H1 (cell line): ENCODE measurements around the gene PSMF1. TPM values are rescaled to one million over a fixed set of nuclear protein-coding genes. Genes with fewer than 3 reads are reported as not detected.

Source experiments
- CTCF ChIA-PET: fragments of 300-600 bp; sonication (Branson Sonifier 250); formaldehyde crosslinking; loops from one replicate; lab custom pipeline; 2021; ENCODE audit not compliant: partially characterized antibody; lab: Charles Lee
- POLR2A ChIA-PET: fragments of 300-600 bp; sonication (Branson Sonifier 250); formaldehyde crosslinking; loops from one replicate; lab custom pipeline; 2021; ENCODE audit warnings: inconsistent platforms; ENCODE audit not compliant: partially characterized antibody; lab: Charles Lee
- DNase-seq, 2 experiments: peaks; one replicate each; pipeline versions ENCODE4 v3.0.0 to v3.0.0-alpha.2; 2010 to 2022; ENCODE audit warnings: low spot score in 2 of 2, low read depth in 1 of 2, mixed read lengths in 1 of 2
- FAIRE-seq: peaks from 2 replicates; lab custom pipeline; 2011; peaks lifted over from hg19 to GRCh38; lab: Jason Lieb, UNC
- H2AFZ ChIP-seq: 2 replicates; pipeline ENCODE4 v1.8.1; 2012; ENCODE audit warnings: low read length, inconsistent platforms
- H2AK5ac ChIP-seq: 2 replicates; pipeline ENCODE4 v1.6.1; 2013; ENCODE audit warnings: low read depth, low read length
- H2BK120ac ChIP-seq: replicated peaks from 2 replicates; pipeline ENCODE3; 2013; ENCODE audit warnings: low read depth, low read length, inconsistent platforms
- H2BK12ac ChIP-seq: 2 replicates; pipeline ENCODE4 v1.6.1; 2013; ENCODE audit warnings: low read depth, low read length
- H2BK15ac ChIP-seq: 2 replicates; pipeline ENCODE4 v1.6.1; 2013; ENCODE audit warnings: low read length
- H2BK20ac ChIP-seq: 2 replicates; pipeline ENCODE4 v1.6.1; 2013; ENCODE audit warnings: low read length
- H2BK5ac ChIP-seq: 2 replicates; pipeline ENCODE4 v1.6.1; 2013; ENCODE audit warnings: low read depth, low read length
- H3K14ac ChIP-seq: 2 replicates; pipeline ENCODE4 v1.6.1; 2013; ENCODE audit warnings: inconsistent platforms; ENCODE audit not compliant: insufficient read length
- H3K18ac ChIP-seq: 2 replicates; pipeline ENCODE4 v1.6.1; 2013; ENCODE audit warnings: low read length; ENCODE audit errors: extremely low read depth
- H3K23ac ChIP-seq: 2 replicates; pipeline ENCODE4 v1.6.1; 2013; ENCODE audit warnings: inconsistent platforms; ENCODE audit not compliant: insufficient read length
- H3K23me2 ChIP-seq: 2 replicates; pipeline ENCODE4 v1.6.1; 2013; ENCODE audit warnings: low read depth, low read length
- H3K27ac ChIP-seq: 2 replicates; pipeline ENCODE4 v1.6.1; 2011; ENCODE audit warnings: low read depth, low read length, inconsistent platforms
- H3K27me3 ChIP-seq, 4 experiments: replicated peaks in 1 of 4; 1 replicate in 1 of 4; 2 replicates in 3 of 4; pipeline versions ENCODE4 v1.6.1 to v1.8.1; 2011 to 2013; ENCODE audit warnings: low read length in 3 of 4, mild to moderate bottlenecking in 3 of 4, inconsistent platforms in 2 of 4, mixed read lengths in 2 of 4, moderate library complexity in 1 of 4; ENCODE audit not compliant: control insufficient read depth in 3 of 4, insufficient read depth in 3 of 4; ENCODE audit errors: extremely low read depth in 1 of 4
- H3K36me3 ChIP-seq, 4 experiments: 2 replicates each; pipeline versions ENCODE4 v1.6.1 to v1.8.1; 2011 to 2013; ENCODE audit warnings: mild to moderate bottlenecking in 4 of 4, low read length in 3 of 4, moderate library complexity in 2 of 4, control low read depth in 1 of 4, inconsistent platforms in 1 of 4; ENCODE audit not compliant: insufficient read depth in 4 of 4, control insufficient read depth in 2 of 4
- H3K4ac ChIP-seq: replicated peaks from 2 replicates; pipeline ENCODE3; 2013; ENCODE audit warnings: low read length, low read depth, mixed read lengths, inconsistent platforms; ENCODE audit not compliant: insufficient read length
- H3K4me1 ChIP-seq, 4 experiments: replicated peaks in 1 of 4; 1 replicate in 1 of 4; 2 replicates in 3 of 4; pipeline versions ENCODE4 v1.6.1 to v1.8.1; 2011 to 2013; ENCODE audit warnings: low read length in 3 of 4, inconsistent platforms in 2 of 4, mixed read lengths in 1 of 4; ENCODE audit not compliant: insufficient read depth in 4 of 4, control insufficient read depth in 3 of 4
- H3K4me2 ChIP-seq, 2 experiments: 2 replicates each; pipeline versions ENCODE4 v1.6.1 to v1.8.1; 2011 to 2013; ENCODE audit warnings: low read depth in 2 of 2, low read length in 2 of 2, control low read depth in 1 of 2, inconsistent platforms in 1 of 2, mild to moderate bottlenecking in 1 of 2; ENCODE audit not compliant: insufficient read depth in 1 of 2
- H3K4me3 ChIP-seq, 4 experiments: fragments of 200-600, 300-600 bp in 1 of 4; sonication (generic), shearing (Covaris generic), sonication (Bioruptor Twin) in 1 of 4; 2 replicates each; pipeline versions ENCODE4 v1.5.1 to v1.8.1; 2011 to 2016; ENCODE audit warnings: low read length in 4 of 4, low read depth in 3 of 4, control low read depth in 2 of 4, inconsistent platforms in 2 of 4, mild to moderate bottlenecking in 2 of 4, mixed read lengths in 1 of 4, moderate library complexity in 1 of 4; ENCODE audit not compliant: insufficient read depth in 2 of 4; ENCODE audit errors: extremely low read depth in 1 of 4
- H3K56ac ChIP-seq: replicated peaks from 2 replicates; pipeline ENCODE3; 2013; ENCODE audit warnings: low read depth, mild to moderate bottlenecking, mixed read lengths, low read length, inconsistent platforms; ENCODE audit not compliant: insufficient read length
- H3K79me1 ChIP-seq: 2 replicates; pipeline ENCODE4 v1.6.1; 2013; ENCODE audit warnings: low read depth, low read length, control low read depth
- H3K79me2 ChIP-seq, 2 experiments: 2 replicates each; pipeline versions ENCODE4 v1.6.1 to v1.8.1; 2012 to 2013; ENCODE audit warnings: low read length in 2 of 2, mild to moderate bottlenecking in 2 of 2, inconsistent platforms in 1 of 2; ENCODE audit not compliant: insufficient read depth in 2 of 2, control insufficient read depth in 1 of 2
- H3K9ac ChIP-seq, 4 experiments: replicated peaks in 1 of 4; 1 replicate in 1 of 4; 2 replicates in 3 of 4; pipeline versions ENCODE4 v1.6.1 to v1.8.1; 2011 to 2013; ENCODE audit warnings: low read depth in 3 of 4, low read length in 3 of 4, control low read depth in 2 of 4, mild to moderate bottlenecking in 2 of 4, moderate library complexity in 2 of 4, inconsistent platforms in 1 of 4; ENCODE audit errors: extremely low read depth in 1 of 4
- H3K9me3 ChIP-seq, 2 experiments: 2 replicates each; pipeline versions ENCODE4 v1.6.1 to v1.8.1; 2012 to 2013; ENCODE audit warnings: mild to moderate bottlenecking in 2 of 2, moderate library complexity in 2 of 2, control low read depth in 1 of 2, inconsistent platforms in 1 of 2, low read depth in 1 of 2, low read length in 1 of 2, mixed read lengths in 1 of 2; ENCODE audit not compliant: insufficient read depth in 2 of 2
- H4K20me1 ChIP-seq, 2 experiments: replicated peaks in 1 of 2; 2 replicates each; pipeline versions ENCODE3 to v1.8.1; 2011 to 2013; ENCODE audit warnings: inconsistent platforms in 2 of 2, low read length in 2 of 2, mild to moderate bottlenecking in 1 of 2; ENCODE audit not compliant: insufficient read depth in 2 of 2, control insufficient read depth in 1 of 2
- H4K5ac ChIP-seq: 2 replicates; pipeline ENCODE4 v1.6.1; 2013; ENCODE audit warnings: low read length, low read depth, mixed read lengths, inconsistent platforms; ENCODE audit not compliant: insufficient read length
- H4K8ac ChIP-seq: 2 replicates; pipeline ENCODE4 v1.8.0; 2013; ENCODE audit warnings: mild to moderate bottlenecking, moderate library complexity, low read length, inconsistent platforms; ENCODE audit not compliant: insufficient read depth; ENCODE audit errors: extremely low read depth
- H4K91ac ChIP-seq: replicated peaks from 2 replicates; pipeline ENCODE3; 2013; ENCODE audit warnings: low read length, mixed read lengths, inconsistent platforms; ENCODE audit not compliant: insufficient read length
- ASH2L ChIP-seq: fragments of 200-600, 300-600 bp; sonication (generic); IDR thresholded peaks from one replicate; pipeline ENCODE4 v1.7.1; 2017; ENCODE audit warnings: low read length
- BACH1 ChIP-seq: IDR thresholded peaks from 2 replicates; pipeline ENCODE4 v1.6.1; 2012; ENCODE audit warnings: low read length, improper control_type of control experiment
- HDAC2 ChIP-seq, 2 experiments: fragments of 300-600 bp in 1 of 2; sonication (generic) in 1 of 2; IDR thresholded peaks; 2 replicates each; pipeline ENCODE4 v1.6.1; 2011 to 2012; ENCODE audit warnings: low read depth in 2 of 2, low read length in 2 of 2, mild to moderate bottlenecking in 2 of 2, moderate library complexity in 2 of 2, borderline replicate concordance in 1 of 2, inconsistent platforms in 1 of 2
- JUN ChIP-seq: IDR thresholded peaks from 2 replicates; pipeline ENCODE4 v1.6.1; 2011; ENCODE audit warnings: low read depth, mild to moderate bottlenecking, improper control_type of control experiment, low read length
- MAFK ChIP-seq: IDR thresholded peaks from 2 replicates; pipeline ENCODE4 v1.6.1; 2012; ENCODE audit warnings: low read depth, mild to moderate bottlenecking, improper control_type of control experiment, low read length
- NANOG ChIP-seq: IDR thresholded peaks from 2 replicates; pipeline ENCODE4 v1.6.1; 2011; ENCODE audit warnings: low read length, low read depth, mild to moderate bottlenecking, inconsistent platforms; ENCODE audit not compliant: insufficient read depth, poor library complexity, severe bottlenecking
- NRF1 ChIP-seq: IDR thresholded peaks from 2 replicates; pipeline ENCODE4 v1.6.1; 2011; ENCODE audit warnings: mild to moderate bottlenecking, low read depth, low read length, improper control_type of control experiment
- RFX5 ChIP-seq: IDR thresholded peaks from 2 replicates; pipeline ENCODE4 v1.6.1; 2011; ENCODE audit warnings: low read depth, low read length, improper control_type of control experiment, borderline replicate concordance
- SRF ChIP-seq: IDR thresholded peaks from 2 replicates; pipeline ENCODE4 v1.6.1; 2011; ENCODE audit warnings: mild to moderate bottlenecking, low read depth, low read length, moderate library complexity
- TAF1 ChIP-seq: IDR thresholded peaks from 2 replicates; pipeline ENCODE4 v1.6.1; 2011; ENCODE audit warnings: mild to moderate bottlenecking, low read depth, low read length
- ZNF274 ChIP-seq: IDR thresholded peaks from 2 replicates; pipeline ENCODE4 v1.7.0; 2012; ENCODE audit warnings: low read length, borderline replicate concordance; ENCODE audit errors: extremely low read depth
- WGBS, 2 experiments: shearing (Covaris generic) in 1 of 2; methylation state at CpG; one replicate each; pipeline versions ENCODE4 v1.1.6 to v1.1.7; 2013 to 2015; ENCODE audit warnings: low lambda C conversion rate in 2 of 2, mixed read lengths in 2 of 2, inconsistent platforms in 1 of 2, low coverage in 1 of 2, missing lambda C conversion rate in 1 of 2; ENCODE audit not compliant: insufficient replicate concordance in 2 of 2, insufficient coverage in 1 of 2, insufficient read length in 1 of 2; ENCODE audit errors: extremely low coverage in 1 of 2, missing lambda C conversion rate in 1 of 2; 5-methylcytosine and 5-hydroxymethylcytosine counted together
- polyA plus RNA-seq, 7 experiments: library from polyadenylated mRNA; depleted of rRNA in 3 of 7; stranded (reverse) in 5 of 7; unstranded in 2 of 7; fragments of >200 nt in 5 of 7; fragments of 200-250 nt in 2 of 7; gene quantifications; 1 replicate in 5 of 7; 2 replicates in 1 of 7; 4 replicates in 1 of 7; pipeline versions ENCODE4 v1.2.1 to v1.2.3, GENCODE V29; 2011 to 2013; ENCODE audit warnings: missing spikeins in 2 of 7, mixed read lengths in 2 of 7
- total RNA-seq: library from RNA; stranded (reverse); fragmentation: NEBNext Ultra II Directional; extraction: Animal tissue kit (Norgen Biotek cat#: 25700); gene quantifications from 2 replicates; pipeline ENCODE4 v1.2.1, GENCODE V29; 2021
- TF ChIP-seq, protein P1 (sequence below): IDR thresholded peaks from 2 replicates; pipeline ENCODE4 v1.6.1; 2012; ENCODE audit warnings: low read length, inconsistent platforms

The PSMF1 gene
- total and polyA plus RNA-seq, 2 of the 8 experiments (the other 6 are each of a cell fraction or from before 2014, with no cell fraction given): 106 to 159 TPM

DNA sequence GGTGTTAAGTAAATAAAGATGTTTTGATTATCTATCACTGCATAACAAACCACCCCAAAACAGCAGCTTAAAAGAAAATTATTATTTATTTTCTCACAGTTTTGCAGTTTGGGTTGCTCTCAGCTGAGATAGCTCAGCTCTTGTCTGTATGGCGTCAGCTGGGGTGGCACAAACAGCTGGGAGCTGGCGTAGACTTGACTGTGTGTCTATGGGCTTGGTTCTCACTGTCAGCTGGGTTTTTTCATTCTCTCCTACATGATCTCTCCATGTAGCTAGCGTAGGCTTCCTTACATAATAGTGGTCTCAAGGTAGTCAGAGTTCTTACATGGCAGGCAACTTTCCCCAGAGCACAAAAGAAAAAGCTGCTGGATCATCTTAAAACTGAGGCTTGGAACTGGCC is 72.9 kb downstream of the PSMF1 start:
- no peak overlapping the region for H2BK20ac ChIP-seq
- H3K9ac ChIP-seq: no peak overlapping the region
- DNase-seq (no peak), FAIRE-seq (no peak)
- ChIA-PET POLR2A (interaction anchor here (2.4 kb wide), 1 partner anchor 10 kb away, joined by 9 read pairs; no protein-coding TSS in a partner anchor), CTCF (interaction anchor here (0.6 to 3.7 kb wide), 5 partner anchors 15 to 1913 kb away, joined by 3 to 16 read pairs (median 3); no protein-coding TSS in a partner anchor)
- no peak overlapping the region for H3K27ac ChIP-seq
- no peak overlapping the region for H3K4me2 ChIP-seq
- no peak overlapping the region for H3K23ac ChIP-seq
- H3K36me3 ChIP-seq: no peaks in the 10 kb centered on the region; a peak in 1 of 8 replicates
- H3K4me1 ChIP-seq: peaks cover 0 to 7% (median 4%) of the 10 kb centered on the region in 4 experiments; a peak in 5 of 7 replicates
- 76% methylated on average over 3 of the region's 3 CpGs; no CpG with 5 or more reads in 1 of the 2 experiments for WGBS, 2 experiments
- no peak overlapping the region for H2BK120ac ChIP-seq
- H3K79me1 ChIP-seq: peaks cover 2% of the 10 kb centered on the region; the same call in 1 of the 2 replicates
- no peak overlapping the region for H2AFZ ChIP-seq
- no peak overlapping the region for H4K91ac ChIP-seq
- no peak overlapping the region for H3K14ac ChIP-seq
- no peak overlapping the region for H2BK15ac ChIP-seq
- H3K27me3 ChIP-seq: peaks cover 0 to 5% (median 4%) of the 10 kb centered on the region in 4 experiments; a peak in 3 of 7 replicates
- H3K4ac ChIP-seq: no peak overlapping the region
- no peak overlapping the region for H4K8ac ChIP-seq
- peaks cover 0 to 3% of the 10 kb centered on the region in 2 experiments for H4K20me1 ChIP-seq
- H3K4me3 ChIP-seq: no peak overlapping the region
- H3K56ac ChIP-seq: no peak overlapping the region
- H2AK5ac ChIP-seq: no peak overlapping the region
- H2BK12ac ChIP-seq: no peak overlapping the region
- H3K79me2 ChIP-seq: no peaks in the 10 kb centered on the region
- no peak overlapping the region for H3K18ac ChIP-seq
- H2BK5ac ChIP-seq: no peak overlapping the region
- H4K5ac ChIP-seq: no peak overlapping the region
- H3K9me3 ChIP-seq: no peaks in the 10 kb centered on the region
- H3K23me2 ChIP-seq: peaks cover 5% of the 10 kb centered on the region; the same call in 1 of the 2 replicates
- no peak for TF ChIP-seq NRF1
- no peak for TF ChIP-seq BACH1
- no peak for TF ChIP-seq NANOG
- no peak for TF ChIP-seq JUN
- TF ChIP-seq SRF: no peak
- no peak for TF ChIP-seq HDAC2 (IDR thresholded peaks at IDR 0.05; ENCODE audit: borderline replicate concordance in 1 of 2, low read depth in 2 of 2, low read length in 2 of 2)
- TF ChIP-seq TAF1: no peak
- TF ChIP-seq MAFK: no peak
- no peak for TF ChIP-seq RFX5
- TF ChIP-seq, protein P1, sequence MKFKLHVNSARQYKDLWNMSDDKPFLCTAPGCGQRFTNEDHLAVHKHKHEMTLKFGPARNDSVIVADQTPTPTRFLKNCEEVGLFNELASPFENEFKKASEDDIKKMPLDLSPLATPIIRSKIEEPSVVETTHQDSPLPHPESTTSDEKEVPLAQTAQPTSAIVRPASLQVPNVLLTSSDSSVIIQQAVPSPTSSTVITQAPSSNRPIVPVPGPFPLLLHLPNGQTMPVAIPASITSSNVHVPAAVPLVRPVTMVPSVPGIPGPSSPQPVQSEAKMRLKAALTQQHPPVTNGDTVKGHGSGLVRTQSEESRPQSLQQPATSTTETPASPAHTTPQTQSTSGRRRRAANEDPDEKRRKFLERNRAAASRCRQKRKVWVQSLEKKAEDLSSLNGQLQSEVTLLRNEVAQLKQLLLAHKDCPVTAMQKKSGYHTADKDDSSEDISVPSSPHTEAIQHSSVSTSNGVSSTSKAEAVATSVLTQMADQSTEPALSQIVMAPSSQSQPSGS: no peak
- no peak for TF ChIP-seq ASH2L
- TF ChIP-seq ZNF274: no peak
